ENCODE results near the gene GFRA1. TPM values are rescaled to one million over a fixed set of nuclear protein-coding genes. Genes with fewer than 3 reads are reported as not detected.

GFRA1 gene
- total RNA-seq, 1 experiment from 2014 or later: 0.30 TPM

GRCh38 chr10:116197946-116198675 lies 74.9 kb downstream of the GFRA1 start:
- RAD21 ChIA-PET (ENCODE audit: low non-redundant PET in 1 of 2, low total read pairs in 2 of 2, uncharacterized antibody in 2 of 2, unreplicated experiment in 2 of 2): no interaction called here
- Histone ChIP-seq H3K79me2 (ENCODE audit: insufficient read depth, low read length) (no peaks in the 10 kb centered on the region), H2AFZ (ENCODE audit: low read depth, low read length, poor library complexity, severe bottlenecking) (no peak overlapping the region), H3K4me2 (ENCODE audit: low read length) (no peak overlapping the region), H3K9ac (ENCODE audit: low read length) (no peak overlapping the region), H3K9me2 (ENCODE audit: insufficient read depth) (no peaks in the 10 kb centered on the region), H3K4me3 (replicated peaks in 1 of 2; ENCODE audit: low read depth in 1 of 2, low read length in 2 of 2) (no peak overlapping the region), H4K20me1 (ENCODE audit: insufficient read depth) (no peaks in the 10 kb centered on the region), H3K9me3 (ENCODE audit: control insufficient read depth in 1 of 2, insufficient read depth in 1 of 2, low read depth in 1 of 2, low read length in 2 of 2) (no peaks in the 10 kb centered on the region), H3K4me1 (ENCODE audit: control insufficient read depth in 1 of 2, insufficient read depth in 2 of 2, low read length in 2 of 2) (no peaks in the 10 kb centered on the region), H3K36me3 (ENCODE audit: control insufficient read depth in 1 of 2, insufficient read depth in 2 of 2, low read length in 2 of 2) (no peaks in the 10 kb centered on the region), H3K27ac (ENCODE audit: low read depth, low read length) (no peak overlapping the region), H3K27me3 (ENCODE audit: insufficient read depth, low read length) (peaks cover 46% of the 10 kb centered on the region)
- TF ChIP-seq ELF1 (IDR thresholded peaks at IDR 0.05; ENCODE audit: borderline replicate concordance, low read depth) (no peak), ZNF274 (IDR thresholded peaks at IDR 0.05; ENCODE audit: low read depth, low read length) (no peak)
- DNase-seq (ENCODE audit: low read depth, low spot score) (no peak), ATAC-seq (no peak)
- POLR2A ChIA-PET: no interaction called here
- CTCF ChIA-PET: no interaction called here
- BruUV-seq (replicated peaks): no TSS peak
- intact Hi-C loops (cut with micrococcal nuclease): no loop called here

- POLR2A ChIA-PET: no interaction called here
- Histone ChIP-seq H3K4me1 (ENCODE audit: control insufficient read depth in 1 of 2, insufficient read depth in 2 of 2, low read length in 2 of 2) (no peaks in the 10 kb centered on the region), H3K79me2 (ENCODE audit: insufficient read depth, low read length) (no peaks in the 10 kb centered on the region), H2AFZ (ENCODE audit: low read depth, low read length, poor library complexity, severe bottlenecking) (no peak overlapping the region), H3K27me3 (ENCODE audit: insufficient read depth, low read length) (peaks cover 55% of the 10 kb centered on the region), H3K4me2 (ENCODE audit: low read length) (no peak overlapping the region), H3K27ac (ENCODE audit: low read depth, low read length) (no peak overlapping the region), H3K9ac (ENCODE audit: low read length) (no peak overlapping the region), H3K36me3 (ENCODE audit: control insufficient read depth in 1 of 2, insufficient read depth in 2 of 2, low read length in 2 of 2) (no peaks in the 10 kb centered on the region), H3K4me3 (replicated peaks in 1 of 2; ENCODE audit: low read depth in 1 of 2, low read length in 2 of 2) (no peak overlapping the region), H4K20me1 (ENCODE audit: insufficient read depth) (no peaks in the 10 kb centered on the region), H3K9me2 (ENCODE audit: insufficient read depth) (no peaks in the 10 kb centered on the region), H3K9me3 (ENCODE audit: control insufficient read depth in 1 of 2, insufficient read depth in 1 of 2, low read depth in 1 of 2, low read length in 2 of 2) (no peaks in the 10 kb centered on the region)
- CTCF ChIA-PET: no interaction called here
- intact Hi-C loops (cut with micrococcal nuclease): no loop called here
- no TSS peak for BruUV-seq (replicated peaks)
- ATAC-seq (no peak), DNase-seq (ENCODE audit: low read depth, low spot score) (no peak)
- no peak for TF ChIP-seq EGR1 (IDR thresholded peaks at IDR 0.05; ENCODE audit: low read depth)
- TF ChIP-seq REST (IDR thresholded peaks at IDR 0.05; ENCODE audit: low read depth): no peak
- TF ChIP-seq EZH2 (IDR thresholded peaks at IDR 0.05): no peak
- TF ChIP-seq SIN3A (IDR thresholded peaks at IDR 0.05; ENCODE audit: low read depth): no peak
- TF ChIP-seq POLR2AphosphoS5 (IDR thresholded peaks at IDR 0.05; ENCODE audit: low read depth, low read length): no peak
- TF ChIP-seq CEBPB (IDR thresholded peaks at IDR 0.05; ENCODE audit: low read depth): no peak
- TF ChIP-seq YY1 (IDR thresholded peaks at IDR 0.05; ENCODE audit: extremely low read depth, insufficient replicate concordance, low read depth, low read length): no peak
- no peak for TF ChIP-seq EZH2phosphoT487 (IDR thresholded peaks at IDR 0.05; ENCODE audit: borderline replicate concordance)
- TF ChIP-seq TCF7L2 (IDR thresholded peaks at IDR 0.05; ENCODE audit: borderline replicate concordance, extremely low read depth, insufficient read depth, insufficient read length): no peak
- TF ChIP-seq, protein P1, sequence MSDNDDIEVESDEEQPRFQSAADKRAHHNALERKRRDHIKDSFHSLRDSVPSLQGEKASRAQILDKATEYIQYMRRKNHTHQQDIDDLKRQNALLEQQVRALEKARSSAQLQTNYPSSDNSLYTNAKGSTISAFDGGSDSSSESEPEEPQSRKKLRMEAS (IDR thresholded peaks at IDR 0.05): no peak
- RAD21 ChIA-PET (ENCODE audit: low non-redundant PET in 1 of 2, low total read pairs in 2 of 2, uncharacterized antibody in 2 of 2, unreplicated experiment in 2 of 2): no interaction called here
These were observed 77.4 kb downstream of the GFRA1 start for GRCh38 chr10:116195583-116195982.
